Bronchial smooth muscle cell (primary cell): ENCODE results near the gene TBK1. TPM values are rescaled to one million over a fixed set of nuclear protein-coding genes. Genes with fewer than 3 reads are reported as not detected.

Experiments
- total RNA-seq: library from RNA; depleted of rRNA; stranded (reverse); fragments of >200 nt; gene quantifications from 2 replicates; pipeline ENCODE4 v1.2.1, GENCODE V29; 2014

The TBK1 gene
- total RNA-seq: 20.0 and 33.6 TPM in 2 replicates

DNA sequence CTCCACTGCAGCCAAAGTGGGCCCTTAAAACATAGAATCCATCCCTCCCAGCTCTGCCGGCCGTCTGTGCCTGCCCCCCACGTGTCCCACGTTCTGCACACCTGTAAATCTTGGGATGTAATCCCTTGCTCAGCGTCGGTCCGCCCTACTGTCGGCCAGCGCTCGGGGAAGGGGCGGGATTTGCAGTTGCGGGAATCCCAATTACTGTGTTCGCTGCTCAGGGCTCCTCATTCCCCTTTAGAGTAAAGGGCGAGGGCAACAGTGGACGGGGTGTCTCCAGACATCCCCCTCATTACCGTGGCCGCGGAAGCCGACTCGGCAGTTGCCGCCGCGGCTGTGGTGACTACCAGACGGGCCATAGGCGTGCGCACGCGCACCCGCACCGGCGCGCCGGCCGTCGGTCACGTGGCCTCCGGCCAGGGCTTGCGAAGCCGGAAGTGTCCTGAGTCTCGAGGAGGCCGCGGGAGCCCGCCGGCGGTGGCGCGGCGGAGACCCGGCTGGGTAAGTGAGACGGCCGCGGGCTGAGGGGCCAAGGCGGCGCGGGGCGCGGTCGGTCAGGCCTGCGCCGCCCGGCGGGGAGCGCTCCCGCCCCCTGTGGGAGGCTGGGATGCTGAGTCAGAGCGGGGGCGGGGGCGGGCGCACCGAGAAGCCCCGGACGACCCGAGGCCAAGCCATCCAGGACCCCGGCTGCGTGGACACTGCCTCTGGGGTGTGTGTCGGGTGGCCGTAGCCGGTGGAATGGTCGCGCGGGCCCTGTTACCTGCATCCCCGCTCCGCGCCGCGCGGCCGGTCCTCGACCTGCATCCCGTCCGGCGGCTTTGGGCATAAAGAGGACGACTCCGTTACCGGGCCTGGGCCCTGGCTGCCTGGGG, at the start of gene TBK1:
Gene TBK1, plus strand, starts transcription at position 434 of the 872 bp plus-strand sequence. CDS start 3,751 bp downstream, outside the sequence.

GRCh38 chr12:64403707-64404469, 48.0 kb upstream of the TBK1 start, which contains the start of gene XPOT:
Gene XPOT, plus strand, starts transcription at chr12:64404392. Its CDS starts 5,644 bp downstream, at chr12:64410036.

Other genes starting within 250 kb of the TBK1 start
- gene KICS2, start 229.8 kb upstream of the TBK1 start, total RNA-seq: 4.4 and 5.1 TPM in 2 replicates
- gene C12orf56, start 61.4 kb upstream of the TBK1 start, total RNA-seq: 1.3 and 3.4 TPM in 2 replicates
- gene XPOT, start 47.7 kb upstream of the TBK1 start, total RNA-seq: 58.8 and 71.5 TPM in 2 replicates
- 10.7 and 11.0 TPM in 2 replicates for gene RASSF3, start 158.4 kb downstream of the TBK1 start, total RNA-seq